PC-9 (cell line): Measurements from ENCODE around the gene C2CD2.

Source experiments
- EZH2 ChIP-seq: fragments of 200-600 bp; sonication (generic); IDR thresholded peaks from 2 replicates; pipeline ENCODE4 v1.8.0; 2017; ENCODE audit warnings: antibody characterized with exemption, low read depth
- TF ChIP-seq, protein P1 (sequence below): fragments of 200-600 bp; sonication (generic); conservative IDR thresholded peaks from 2 replicates; pipeline ENCODE4 v1.6.1; 2017; ENCODE audit warnings: mixed run types, antibody characterized with exemption, mild to moderate bottlenecking, moderate library complexity

GRCh38 chr21:42000908-42001307 is 47.1 kb upstream of the C2CD2 start:
- TF ChIP-seq, protein P1, sequence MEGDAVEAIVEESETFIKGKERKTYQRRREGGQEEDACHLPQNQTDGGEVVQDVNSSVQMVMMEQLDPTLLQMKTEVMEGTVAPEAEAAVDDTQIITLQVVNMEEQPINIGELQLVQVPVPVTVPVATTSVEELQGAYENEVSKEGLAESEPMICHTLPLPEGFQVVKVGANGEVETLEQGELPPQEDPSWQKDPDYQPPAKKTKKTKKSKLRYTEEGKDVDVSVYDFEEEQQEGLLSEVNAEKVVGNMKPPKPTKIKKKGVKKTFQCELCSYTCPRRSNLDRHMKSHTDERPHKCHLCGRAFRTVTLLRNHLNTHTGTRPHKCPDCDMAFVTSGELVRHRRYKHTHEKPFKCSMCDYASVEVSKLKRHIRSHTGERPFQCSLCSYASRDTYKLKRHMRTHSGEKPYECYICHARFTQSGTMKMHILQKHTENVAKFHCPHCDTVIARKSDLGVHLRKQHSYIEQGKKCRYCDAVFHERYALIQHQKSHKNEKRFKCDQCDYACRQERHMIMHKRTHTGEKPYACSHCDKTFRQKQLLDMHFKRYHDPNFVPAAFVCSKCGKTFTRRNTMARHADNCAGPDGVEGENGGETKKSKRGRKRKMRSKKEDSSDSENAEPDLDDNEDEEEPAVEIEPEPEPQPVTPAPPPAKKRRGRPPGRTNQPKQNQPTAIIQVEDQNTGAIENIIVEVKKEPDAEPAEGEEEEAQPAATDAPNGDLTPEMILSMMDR: no peak
- no peak for TF ChIP-seq EZH2
